ENCODE results near the gene TMEM132D. TPM values are rescaled to one million over a fixed set of nuclear protein-coding genes. Genes with fewer than 3 reads are reported as not detected.

TMEM132D gene
- total and polyA plus RNA-seq, 2 of the 8 experiments (the other 6 are each of a cell fraction or from before 2014, with no cell fraction given), result 3.5 to 10.1 TPM

DNA sequence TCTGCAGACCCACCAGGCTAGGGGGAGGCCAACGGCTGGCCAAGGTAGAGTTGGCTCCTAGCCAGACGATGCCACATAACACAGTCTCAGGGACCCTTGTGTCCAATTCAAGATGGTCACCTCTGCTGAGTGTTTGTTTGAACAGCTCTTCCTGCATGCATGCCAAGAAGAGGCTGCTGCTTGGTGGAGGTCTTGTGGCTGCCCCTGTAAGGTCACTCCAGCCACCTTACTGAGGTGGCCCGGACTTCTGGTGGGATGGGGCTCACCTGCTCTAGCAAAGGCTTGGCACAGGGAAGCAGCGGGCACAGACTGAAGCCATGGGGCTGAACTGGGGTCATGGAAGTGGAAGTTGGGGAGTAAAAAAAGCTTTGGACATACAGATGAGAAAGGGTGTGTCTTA is 840.2 kb downstream of the TMEM132D start:
- FAIRE-seq, result no peak
- H3K56ac ChIP-seq (replicated peaks; ENCODE audit: insufficient read length, low read depth, low read length), result no peak overlapping the region
- H4K5ac ChIP-seq (ENCODE audit: insufficient read length, low read depth, low read length), result no peak overlapping the region
- no peaks in the 10 kb centered on the region for H3K36me3 ChIP-seq (ENCODE audit: control insufficient read depth in 2 of 4, insufficient read depth in 4 of 4, low read length in 3 of 4)
- H2BK20ac ChIP-seq (ENCODE audit: low read length), result no peak overlapping the region
- no peak overlapping the region for H3K23ac ChIP-seq (ENCODE audit: insufficient read length)
- no peak overlapping the region for H3K4me3 ChIP-seq (ENCODE audit: extremely low read depth in 1 of 4, insufficient read depth in 2 of 4, low read depth in 3 of 4, low read length in 4 of 4)
- H3K27me3 ChIP-seq (replicated peaks in 1 of 4; ENCODE audit: control insufficient read depth in 3 of 4, extremely low read depth in 1 of 4, insufficient read depth in 3 of 4, low read length in 3 of 4), result no peaks in the 10 kb centered on the region; a peak in 1 of 7 replicates
- no peak overlapping the region for H2BK12ac ChIP-seq (ENCODE audit: low read depth, low read length)
- H3K18ac ChIP-seq (ENCODE audit: extremely low read depth, low read length), result no peak overlapping the region
- no peak overlapping the region for H2BK15ac ChIP-seq (ENCODE audit: low read length)
- WGBS, 2 experiments (ENCODE audit: extremely low coverage in 1 of 2, insufficient coverage in 1 of 2, insufficient read length in 1 of 2, insufficient replicate concordance in 2 of 2, low coverage in 1 of 2, low lambda C conversion rate in 2 of 2, missing lambda C conversion rate in 1 of 2), result 79% methylated on average over 4 of the region's 4 CpGs; no CpG with 5 or more reads in 1 of the 2 experiments
- no peak overlapping the region for H4K8ac ChIP-seq (ENCODE audit: extremely low read depth, insufficient read depth, low read length)
- peaks cover 0 to 5% (median 2%) of the 10 kb centered on the region in 4 experiments; a peak in 3 of 7 replicates for H3K4me1 ChIP-seq (replicated peaks in 1 of 4; ENCODE audit: control insufficient read depth in 3 of 4, insufficient read depth in 4 of 4, low read length in 3 of 4)
- H3K14ac ChIP-seq (ENCODE audit: insufficient read length), result no peak overlapping the region
- ChIA-PET POLR2A (ENCODE audit: partially characterized antibody) (no interaction called here), CTCF (ENCODE audit: partially characterized antibody) (interaction anchor here (1.0 to 3.1 kb wide), 7 partner anchors 9 to 847 kb away, joined by 4 to 12 read pairs (median 5); no protein-coding TSS in a partner anchor)
- H2AK5ac ChIP-seq (ENCODE audit: low read depth, low read length), result no peak overlapping the region; the same call in 1 of the 2 replicates
- H4K91ac ChIP-seq (replicated peaks; ENCODE audit: insufficient read length, low read length), result no peak overlapping the region
- no peaks in the 10 kb centered on the region for H3K79me2 ChIP-seq (ENCODE audit: control insufficient read depth in 1 of 2, insufficient read depth in 2 of 2, low read length in 2 of 2)
- peaks cover 7 to 12% of the 10 kb centered on the region in 2 experiments for H3K9me3 ChIP-seq (ENCODE audit: insufficient read depth in 2 of 2, low read depth in 1 of 2, low read length in 1 of 2)
- H2BK5ac ChIP-seq (ENCODE audit: low read depth, low read length), result no peak overlapping the region
- DNase-seq (ENCODE audit: low read depth in 1 of 2, low spot score in 2 of 2), result no peak
- no peak overlapping the region for H2BK120ac ChIP-seq (replicated peaks; ENCODE audit: low read depth, low read length)
- no peak overlapping the region for H3K27ac ChIP-seq (ENCODE audit: low read depth, low read length)
- H4K20me1 ChIP-seq (replicated peaks in 1 of 2; ENCODE audit: control insufficient read depth in 1 of 2, insufficient read depth in 2 of 2, low read length in 2 of 2), result no peaks in the 10 kb centered on the region
- H3K79me1 ChIP-seq (ENCODE audit: low read depth, low read length), result no peaks in the 10 kb centered on the region
- H3K4me2 ChIP-seq (ENCODE audit: insufficient read depth in 1 of 2, low read depth in 2 of 2, low read length in 2 of 2), result no peak overlapping the region
- peaks cover 4% of the 10 kb centered on the region; the same call in 1 of the 2 replicates for H3K23me2 ChIP-seq (ENCODE audit: low read depth, low read length)
- H3K4ac ChIP-seq (replicated peaks; ENCODE audit: insufficient read length, low read depth, low read length), result no peak overlapping the region
- no peak overlapping the region for H3K9ac ChIP-seq (replicated peaks in 1 of 4; ENCODE audit: extremely low read depth in 1 of 4, low read depth in 3 of 4, low read length in 3 of 4)
- no peak overlapping the region for H2AFZ ChIP-seq (ENCODE audit: low read length)
- TF ChIP-seq SIX5 (IDR thresholded peaks at IDR 0.05; ENCODE audit: low read depth, low read length) (no peak), BACH1 (IDR thresholded peaks at IDR 0.05; ENCODE audit: low read length) (no peak), CHD2 (IDR thresholded peaks at IDR 0.05; ENCODE audit: low read length) (no peak), RXRA (IDR thresholded peaks at IDR 0.05; ENCODE audit: insufficient read depth, low read depth, low read length) (no peak), TBP (IDR thresholded peaks at IDR 0.05; ENCODE audit: low read depth, low read length) (no peak), SUZ12 (IDR thresholded peaks at IDR 0.05; ENCODE audit: low read length) (no peak), ASH2L (IDR thresholded peaks at IDR 0.05; ENCODE audit: low read length) (no peak), MAFK (IDR thresholded peaks at IDR 0.05; ENCODE audit: low read depth, low read length) (no peak), SRF (IDR thresholded peaks at IDR 0.05; ENCODE audit: low read depth, low read length) (no peak), SAP30 (IDR thresholded peaks at IDR 0.05; ENCODE audit: insufficient read depth, insufficient replicate concordance, low read length) (no peak), PHF8 (conservative IDR thresholded peaks at IDR 0.05; ENCODE audit: low read depth, low read length) (no peak), CBX5 (IDR thresholded peaks at IDR 0.05; ENCODE audit: low read depth, low read length) (no peak), TEAD4 (IDR thresholded peaks at IDR 0.05; ENCODE audit: low read depth, low read length) (no peak), RBBP5 (IDR thresholded peaks at IDR 0.05; ENCODE audit: borderline replicate concordance, low read depth, low read length) (no peak)

Data from H1 (cell line).